Thoracic aorta (tissue), 2 donors: Measurements from ENCODE around the gene PCDHGA6. TPM values are rescaled to one million over a fixed set of nuclear protein-coding genes. Genes with fewer than 3 reads are reported as not detected.
"Not testable (repeated sequence)": the region's sequence is repeated elsewhere in the genome, so short reads cannot be mapped to it uniquely, and the experiment has no call there.

ENCODE experiments used
- ATAC-seq: fragments of 150-250 bp; one replicate; pipeline ENCODE4 v1.8.0; 2017; ENCODE audit warnings: low read depth; ENCODE audit not compliant: insufficient number of reproducible peaks, low FRiP score
- DNase-seq: peaks from one replicate; pipeline ENCODE4 v3.0.0-alpha.2; 2020; ENCODE audit warnings: low spot score
- H3K27ac ChIP-seq, 2 donors: fragments of 200-600 bp; sonication (generic); 1 replicate in 1 of 2; 2 replicates in 1 of 2; pipeline ENCODE4 v1.5.1; 2016; ENCODE audit warnings: mild to moderate bottlenecking in 2 of 2, moderate library complexity in 2 of 2
- H3K27me3 ChIP-seq: fragments of 200-600 bp; sonication (generic); replicated peaks from 2 replicates; pipeline ENCODE4 v1.6.0; 2016; ENCODE audit warnings: mild to moderate bottlenecking; ENCODE audit not compliant: insufficient read depth
- H3K36me3 ChIP-seq: fragments of 200-600 bp; sonication (generic); one replicate; pipeline ENCODE4 v1.5.1; 2016
- H3K4me1 ChIP-seq, 2 donors: fragments of 200-600 bp; sonication (generic); 1 replicate in 1 of 2; 2 replicates in 1 of 2; pipeline versions ENCODE4 v1.5.1 to v1.6.0; 2016; ENCODE audit warnings: low read depth in 2 of 2, mild to moderate bottlenecking in 1 of 2; ENCODE audit not compliant: control insufficient read depth in 1 of 2
- H3K4me3 ChIP-seq: fragments of 200-600 bp; sonication (generic); 2 replicates; pipeline ENCODE4 v1.5.1; 2016; ENCODE audit warnings: mild to moderate bottlenecking
- H3K9me3 ChIP-seq: fragments of 200-600 bp; sonication (generic); 2 replicates; pipeline ENCODE4 v1.5.1; 2016
- CTCF ChIP-seq: fragments of 200-600 bp; sonication (generic); IDR thresholded peaks from one replicate; pipeline ENCODE4 v1.5.1; 2019; ENCODE audit warnings: antibody characterized with exemption
- total RNA-seq, 2 donors: library from RNA; depleted of rRNA; stranded (reverse); fragments of >200 nt; gene quantifications; one replicate each; pipeline versions ENCODE4 v1.1.0 to v1.2.3, GENCODE V29; 2016

Gene PCDHGA6
- total RNA-seq, 2 donors from 2014 or later = 12.0 to 13.1 TPM

GRCh38 chr5:141338538-141339306 is 35.0 kb upstream of the PCDHGA6 start, which contains the start of gene PCDHGA2:
TSS of gene PCDHGA2 (plus strand) at chr5:141338760.
- TF ChIP-seq CTCF = peak; percentile 25
- no peak for ATAC-seq
- H3K36me3 ChIP-seq = peaks cover 3% of the 10 kb centered on the region
- peak within 1 kb of the TSS; percentile 64 for H3K4me3 ChIP-seq
- peaks cover 89% of the 10 kb centered on the region for H3K9me3 ChIP-seq
- no peaks in the 10 kb centered on the region for H3K4me1 ChIP-seq
- DNase-seq = no peak
- H3K27me3 ChIP-seq = no peaks in the 10 kb centered on the region
- no peak within 1 kb of the TSS for H3K27ac ChIP-seq

- not testable (repeated sequence) for H3K36me3 ChIP-seq, H3K4me3 ChIP-seq, H3K27me3 ChIP-seq, ATAC-seq, DNase-seq, H3K4me1 ChIP-seq, H3K27ac ChIP-seq
- H3K9me3 ChIP-seq = peaks cover 92% of the 10 kb centered on the region
These were observed 32.8 kb upstream of the PCDHGA6 start for GRCh38 chr5:141340781-141341354.

- ATAC-seq (no peak), DNase-seq (no peak)
- peaks cover 3% of the 10 kb centered on the region for H3K36me3 ChIP-seq
- no peak overlapping the region for H3K27ac ChIP-seq
- TF ChIP-seq CTCF = no peak
- no peaks in the 10 kb centered on the region for H3K4me1 ChIP-seq
- H3K4me3 ChIP-seq = no peak overlapping the region
- H3K9me3 ChIP-seq = peaks cover 89% of the 10 kb centered on the region
- H3K27me3 ChIP-seq = no peaks in the 10 kb centered on the region
These were observed 30.9 kb upstream of the PCDHGA6 start for GRCh38 chr5:141342773-141343172.

- H3K4me1 ChIP-seq = no peaks in the 10 kb centered on the region
- H3K36me3 ChIP-seq = peaks cover 3% of the 10 kb centered on the region
- H3K27ac ChIP-seq = no peak within 1 kb of the TSS
- no peaks in the 10 kb centered on the region for H3K27me3 ChIP-seq
- no peak for ATAC-seq
- peak; percentile 11 for TF ChIP-seq CTCF
- DNase-seq = no peak
- peak within 1 kb of the TSS; percentile 53 for H3K4me3 ChIP-seq
- peaks cover 89% of the 10 kb centered on the region for H3K9me3 ChIP-seq
These were observed 30.3 kb upstream of the PCDHGA6 start, which contains the start of gene PCDHGA3 for GRCh38 chr5:141343242-141343952. TSS of gene PCDHGA3 (plus strand) at chr5:141343829. CDS start at chr5:141344034, 205 bp downstream.

- peak overlapping the region; percentile 53 for H3K4me3 ChIP-seq
- TF ChIP-seq CTCF = no peak
- no peaks in the 10 kb centered on the region for H3K27me3 ChIP-seq
- peaks cover 3% of the 10 kb centered on the region for H3K36me3 ChIP-seq
- no peak for DNase-seq
- no peak overlapping the region for H3K27ac ChIP-seq
- H3K9me3 ChIP-seq = peaks cover 89% of the 10 kb centered on the region
- ATAC-seq = no peak
- H3K4me1 ChIP-seq = no peaks in the 10 kb centered on the region
These were observed 29.7 kb upstream of the PCDHGA6 start for GRCh38 chr5:141343953-141344463.
